Hypothalamus (tissue), 51 donors: Measurements from ENCODE around the gene DNAJC15.
"Not testable (repeated sequence)": the region's sequence is repeated elsewhere in the genome, so short reads cannot be mapped to it uniquely, and the experiment has no call there.

Experiments
- DNase-seq, 51 donors: peaks; one replicate each; lab custom pipeline; 2025; lab: John Stamatoyannopoulos, UW

Gene DNAJC15

GRCh38 chr13:43041369-43041921 is 18.1 kb downstream of the DNAJC15 start:
- DNase-seq = no peak

- no peak for DNase-seq
Measured at GRCh38 chr13:43042410-43042921, 19.1 kb downstream of the DNAJC15 start.

- no peak for DNase-seq
Measured at GRCh38 chr13:43044720-43045301, 21.4 kb downstream of the DNAJC15 start.

- DNase-seq = peak in 4 of 51 donors; percentile 7 to 11 (median 9)
Measured at GRCh38 chr13:43045302-43045773, 22.0 kb downstream of the DNAJC15 start.

- no peak for DNase-seq
Measured at GRCh38 chr13:43046259-43046658, 22.9 kb downstream of the DNAJC15 start.

- no peak for DNase-seq
Measured at GRCh38 chr13:43054803-43055802, 31.7 kb downstream of the DNAJC15 start.

- DNase-seq = no peak
Measured at GRCh38 chr13:43057653-43058317, 34.4 kb downstream of the DNAJC15 start.

GRCh38 chr13:43058318-43058674 is 34.9 kb downstream of the DNAJC15 start:
- no peak for DNase-seq

- DNase-seq = no peak
Measured at GRCh38 chr13:43058831-43059230, 35.4 kb downstream of the DNAJC15 start.

GRCh38 chr13:43059779-43060178 is 36.4 kb downstream of the DNAJC15 start:
- not testable (repeated sequence) for DNase-seq

- not testable (repeated sequence) for DNase-seq
Measured at GRCh38 chr13:43060806-43061205, 37.4 kb downstream of the DNAJC15 start.

- no peak for DNase-seq
Measured at GRCh38 chr13:43061496-43062280, 38.3 kb downstream of the DNAJC15 start.

GRCh38 chr13:43071824-43072223 is 48.4 kb downstream of the DNAJC15 start:
- no peak for DNase-seq

- no peak for DNase-seq
Measured at GRCh38 chr13:43072394-43072793, 49.0 kb downstream of the DNAJC15 start.

GRCh38 chr13:43074824-43075510 is 51.6 kb downstream of the DNAJC15 start:
- no peak for DNase-seq

- DNase-seq = not testable (repeated sequence)
Measured at GRCh38 chr13:43075511-43075902, 52.1 kb downstream of the DNAJC15 start.

- DNase-seq = no peak
Measured at GRCh38 chr13:43077046-43077445, 53.7 kb downstream of the DNAJC15 start.

- DNase-seq = no peak
Measured at GRCh38 chr13:43077461-43077860, 54.1 kb downstream of the DNAJC15 start.

- no peak for DNase-seq
Measured at GRCh38 chr13:43077906-43078305, 54.5 kb downstream of the DNAJC15 start.
